Fibroblast of skin of scalp (primary cell): ENCODE results near the gene GRB7.
A peak's percentile ranks its signal among the peaks of the same experiment; 100 is the strongest.

Experiments
- DNase-seq: peaks from one replicate; pipeline ENCODE4 v3.0.0-alpha.2; 2013

The GRB7 gene

DNA sequence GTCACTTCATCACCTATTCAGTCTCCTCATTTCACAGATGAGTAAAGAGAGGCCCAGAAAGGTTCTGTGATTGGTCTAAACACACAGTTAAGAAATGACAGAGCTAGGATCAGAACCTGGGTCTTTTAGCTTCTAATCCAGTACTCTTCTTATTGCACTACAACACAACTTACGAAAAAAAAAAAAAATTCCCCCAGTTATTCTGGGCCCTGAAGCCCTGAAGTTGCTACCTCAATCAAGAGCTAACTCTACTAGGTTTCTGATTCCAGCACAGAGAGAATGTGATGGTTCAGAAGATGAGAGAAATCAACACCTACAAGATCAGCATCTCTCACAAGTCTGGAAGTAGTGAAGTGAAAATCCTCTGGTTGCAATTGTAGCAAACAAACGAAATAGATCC lies 37.3 kb downstream of the GRB7 start:
- DNase-seq, result no peak

DNA sequence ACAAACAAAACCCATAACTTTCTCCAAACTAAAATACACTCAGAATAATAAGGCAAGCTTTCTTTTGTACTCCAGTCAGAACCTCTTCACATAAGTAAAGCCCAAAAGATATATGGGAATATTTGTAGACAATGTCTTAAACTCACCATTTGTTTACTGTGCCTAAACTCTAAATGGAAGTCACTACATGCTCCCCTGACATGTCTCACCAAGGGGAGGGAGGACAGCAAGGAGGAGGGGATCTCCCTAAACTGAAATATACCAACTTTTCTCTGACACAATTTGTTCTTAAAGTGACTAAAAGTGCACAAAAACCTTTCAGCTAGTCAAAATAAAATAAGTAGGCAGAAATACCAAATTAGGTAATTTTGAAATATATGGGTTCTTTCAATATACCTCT lies 38.5 kb downstream of the GRB7 start:
- DNase-seq, result no peak

DNA sequence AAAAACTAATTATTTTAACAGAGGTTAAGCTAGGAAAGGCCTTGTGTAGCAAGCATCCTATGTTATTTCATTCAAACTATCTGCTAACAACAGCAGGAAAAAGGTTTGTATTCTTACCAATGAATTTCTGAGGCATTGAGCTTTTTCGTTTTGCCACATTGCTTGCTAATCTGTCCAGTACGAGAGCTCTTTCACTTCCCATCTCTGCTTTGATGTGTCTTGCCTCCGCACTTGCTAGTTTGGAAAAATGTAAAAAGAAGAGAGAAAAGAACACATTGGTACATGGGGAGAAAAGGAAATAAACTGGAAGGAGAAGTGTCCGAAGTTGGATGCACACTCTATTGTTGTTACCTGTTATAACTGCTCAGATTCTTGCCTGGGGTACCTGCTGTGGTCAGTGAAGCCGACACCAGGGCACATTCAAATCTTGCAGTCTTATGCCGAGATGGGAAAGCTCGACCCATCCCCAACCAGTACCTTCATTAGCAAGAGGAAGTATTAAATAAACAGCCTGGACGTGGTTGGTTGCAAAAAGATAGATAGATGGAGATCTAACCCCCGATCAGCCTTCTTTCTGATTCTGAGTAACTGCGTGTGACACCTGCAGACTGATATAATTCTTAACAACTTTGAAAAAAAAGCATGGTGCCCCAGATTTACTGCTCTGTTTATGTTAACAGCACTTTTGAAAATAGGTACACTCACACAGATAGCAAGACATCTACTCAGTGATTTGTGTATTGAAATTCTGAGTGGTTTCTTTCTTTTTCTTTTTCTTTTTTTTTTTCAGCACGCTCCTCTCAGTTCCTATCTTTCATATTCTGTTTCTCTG lies 40.0 kb downstream of the GRB7 start:
- no peak for DNase-seq

DNA sequence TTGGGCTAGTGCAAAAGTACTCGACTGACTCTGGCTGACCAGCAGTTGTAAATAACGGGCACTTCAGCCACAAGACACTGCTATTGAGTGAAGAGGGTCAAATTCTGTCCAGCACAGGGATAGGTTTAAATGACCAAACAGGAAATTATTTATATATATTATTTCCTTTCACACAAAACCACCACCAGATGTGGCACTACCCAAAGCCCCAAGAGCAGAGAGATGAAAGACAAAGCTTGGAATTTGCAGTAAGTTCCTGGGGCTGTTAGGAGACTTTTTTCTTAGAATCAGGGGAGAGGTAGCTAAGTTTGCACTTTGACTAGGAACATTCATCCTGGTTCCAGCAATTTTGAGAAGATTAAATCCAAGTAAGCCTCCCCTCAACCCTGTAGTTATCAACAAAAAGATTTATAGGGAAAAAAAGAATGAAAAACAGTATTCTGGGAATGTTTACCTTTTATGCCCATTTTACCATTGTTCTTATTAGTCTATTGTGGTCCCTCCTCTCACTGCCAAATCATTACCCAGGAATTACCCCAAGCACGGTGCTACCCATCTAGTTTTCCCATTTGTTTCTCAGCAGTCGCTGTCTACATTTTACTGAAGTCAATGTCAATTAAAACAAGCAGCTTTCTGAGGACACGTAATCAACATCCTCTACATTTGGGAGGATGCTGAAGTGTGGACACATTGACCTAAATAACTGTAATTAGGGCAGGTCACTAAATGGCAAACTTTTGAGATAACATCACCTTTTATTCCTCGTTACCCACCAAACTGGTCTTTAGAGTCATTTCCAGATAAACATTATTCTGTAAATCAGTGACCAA lies 43.5 kb downstream of the GRB7 start:
- no peak for DNase-seq

DNA sequence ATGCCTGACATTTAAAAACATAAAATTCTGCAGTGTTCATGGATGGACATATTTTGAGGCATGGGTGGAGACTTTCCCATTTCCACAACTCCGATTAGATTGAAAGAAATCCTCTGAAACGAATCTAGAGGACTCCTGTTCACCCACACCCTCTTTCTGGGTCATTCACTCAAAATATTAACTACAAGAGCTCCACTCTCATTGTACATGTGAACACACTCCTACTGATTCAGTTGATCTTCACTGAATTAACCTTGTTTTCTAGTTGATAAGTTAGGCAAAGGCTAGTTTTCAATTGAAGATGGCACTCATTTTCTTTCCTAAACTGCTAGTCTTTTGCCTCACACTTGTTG lies 44.1 kb downstream of the GRB7 start:
- DNase-seq, result no peak

DNA sequence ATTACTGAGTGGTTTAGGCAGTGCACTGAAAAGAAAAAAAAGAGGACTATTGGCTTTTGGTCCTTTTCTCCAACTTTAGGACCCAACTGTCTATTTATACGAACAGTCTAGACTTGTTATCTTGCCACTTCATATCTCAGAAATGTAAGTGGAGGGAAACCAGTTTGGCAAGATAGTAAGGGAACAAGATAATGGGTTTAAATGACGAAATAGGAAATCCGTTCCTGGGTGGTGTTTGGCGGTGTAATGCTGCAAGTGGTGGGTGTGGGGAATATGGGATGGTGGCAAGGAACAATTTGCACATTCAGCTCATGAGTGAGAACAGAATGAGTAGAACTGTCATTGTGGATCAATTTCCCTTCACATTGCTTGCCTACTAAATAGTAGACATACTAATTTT lies 44.7 kb downstream of the GRB7 start:
- peak; percentile 2 for DNase-seq

DNA sequence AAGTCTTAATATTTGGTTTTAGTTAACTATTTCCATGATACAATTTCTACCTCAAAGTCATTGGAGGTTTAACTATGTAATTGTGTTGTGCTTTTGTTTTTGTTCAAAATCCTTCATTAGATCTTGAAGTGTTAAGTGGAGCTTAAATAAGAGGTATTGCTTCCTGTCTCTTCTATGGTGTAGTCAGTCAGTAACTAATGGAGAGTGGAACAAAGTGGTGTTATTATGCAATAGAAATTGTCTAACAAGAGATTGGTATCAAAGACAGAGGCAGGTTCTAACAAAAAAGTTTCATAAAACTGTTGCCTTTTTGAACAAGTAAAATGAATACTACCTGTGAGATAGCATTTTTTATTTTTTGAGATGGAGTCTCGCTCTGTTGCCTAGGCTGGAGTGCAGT lies 45.2 kb downstream of the GRB7 start:
- DNase-seq, result no peak

DNA sequence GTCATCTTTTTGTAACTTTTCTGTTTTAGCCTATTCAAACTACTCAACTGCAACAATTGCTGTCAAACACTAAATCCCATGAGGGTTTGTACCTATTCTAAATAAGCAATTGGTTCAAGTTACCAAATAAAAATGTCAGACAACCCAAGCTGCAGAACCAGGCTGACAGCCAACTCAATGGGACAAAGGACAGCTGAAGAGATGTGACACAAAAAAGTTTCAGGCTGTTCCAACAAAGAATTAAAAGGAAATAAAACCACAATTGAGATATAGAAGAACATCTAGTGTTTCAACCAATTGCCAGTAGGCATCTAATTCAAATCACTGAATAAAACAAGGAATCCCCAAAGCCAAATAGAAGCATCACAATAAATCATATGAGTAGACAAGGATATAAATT lies 49.3 kb downstream of the GRB7 start:
- DNase-seq, result no peak

DNA sequence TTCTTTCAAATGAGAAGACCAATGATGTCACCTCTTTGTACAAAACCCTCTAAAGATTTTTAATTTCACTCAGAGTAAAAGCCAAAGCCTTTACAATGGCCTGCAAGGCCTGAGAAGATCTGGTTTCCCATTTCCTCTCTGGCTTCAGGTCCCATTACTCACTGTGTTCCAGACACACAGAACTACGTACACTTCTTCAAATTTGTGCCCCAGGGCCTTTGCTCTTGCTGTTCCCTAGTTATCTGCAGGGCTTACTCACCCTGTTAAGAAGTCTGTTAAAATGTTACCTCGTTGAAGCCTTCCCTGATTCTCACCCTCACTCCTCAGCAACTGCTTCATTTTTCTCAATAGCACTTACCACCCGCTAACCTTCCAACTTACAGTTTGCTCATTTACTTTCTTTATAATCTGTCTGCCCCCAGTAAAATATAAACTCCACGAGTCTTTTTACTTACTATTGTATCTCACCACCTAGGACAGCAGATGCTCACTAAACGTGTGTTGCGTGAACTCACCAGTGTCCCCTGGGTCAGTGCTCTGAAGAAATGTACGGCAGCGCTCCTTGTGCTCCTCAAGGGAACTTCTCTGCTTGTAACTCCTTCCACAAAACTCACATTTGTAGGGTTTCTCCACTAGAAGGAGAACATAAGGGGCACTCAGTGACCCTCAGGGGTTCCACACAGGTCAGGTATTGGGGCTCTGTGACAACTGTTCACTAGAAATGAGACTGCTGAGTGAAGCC lies 50.2 kb downstream of the GRB7 start:
- no peak for DNase-seq

DNA sequence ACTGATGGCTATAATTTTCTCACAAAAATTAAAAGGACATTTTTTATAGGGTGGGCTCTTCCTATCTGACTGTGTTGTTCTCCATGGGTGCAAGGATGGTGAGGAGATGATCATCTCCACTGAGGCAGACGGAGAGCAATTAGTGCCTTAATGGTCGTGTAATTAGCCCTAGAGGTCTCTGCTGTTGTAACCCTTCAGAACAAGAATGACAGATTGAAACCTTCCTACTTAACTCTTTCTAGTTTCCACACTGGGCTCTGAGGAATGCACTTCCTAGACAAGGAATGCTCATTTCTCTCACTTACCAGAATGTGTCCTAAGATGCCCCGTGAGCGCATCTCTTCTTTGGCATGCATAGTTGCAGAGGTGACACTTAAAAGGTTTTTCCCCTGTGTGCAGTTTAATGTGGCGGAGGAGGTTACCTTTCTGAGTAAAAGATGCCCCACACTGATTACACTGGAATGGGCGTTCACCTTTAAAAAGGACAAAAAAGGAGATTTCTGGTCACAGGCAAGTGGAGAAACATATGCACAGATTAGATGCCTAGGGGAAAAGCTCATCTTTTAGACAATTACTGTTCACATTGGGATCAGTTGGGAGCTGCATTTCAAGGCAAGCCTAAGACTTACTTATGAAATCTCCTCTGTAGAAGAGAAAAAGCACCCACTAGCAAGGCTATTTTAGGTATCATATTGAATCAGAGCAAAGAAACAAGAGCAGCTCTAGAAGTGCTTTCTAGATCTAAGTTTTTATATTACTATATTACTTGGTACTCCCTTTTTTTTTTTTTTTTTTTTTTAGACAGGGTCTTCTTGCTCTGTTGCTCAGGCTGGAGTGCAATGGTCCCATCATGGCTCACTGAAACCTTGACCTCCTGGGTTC lies 53.6 kb downstream of the GRB7 start:
- DNase-seq, result peak; percentile 2

DNA sequence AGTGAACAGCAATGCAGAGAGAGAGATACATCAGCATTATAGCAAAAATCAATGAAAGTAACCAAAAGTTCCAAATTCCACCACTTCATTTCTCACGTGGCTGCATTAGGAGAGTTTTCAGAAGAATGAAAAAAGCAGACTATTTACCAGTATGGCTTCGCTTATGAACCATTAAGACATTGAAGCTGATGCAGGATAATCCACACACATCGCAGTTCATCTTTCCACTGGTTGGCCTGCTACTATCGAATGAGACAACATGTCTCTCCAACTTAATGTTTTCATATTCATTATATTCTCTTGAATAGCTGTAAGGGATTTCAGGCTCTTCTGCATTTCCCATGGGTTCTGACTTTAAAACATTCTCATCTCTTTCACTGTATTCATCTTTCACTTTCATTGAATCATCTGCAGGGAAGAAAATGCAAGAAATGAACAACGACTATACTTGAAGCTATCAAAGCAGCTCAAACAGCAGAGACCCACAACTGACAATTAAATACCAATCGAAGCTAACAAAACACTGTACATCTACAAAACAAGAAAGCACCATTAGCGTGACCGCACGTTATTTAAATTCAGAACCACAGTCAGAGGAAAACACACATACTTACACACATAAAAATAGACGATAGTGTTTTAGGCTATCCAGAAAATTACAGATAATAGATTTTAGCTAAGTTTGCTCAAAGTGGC lies 54.9 kb downstream of the GRB7 start:
- DNase-seq, result no peak

DNA sequence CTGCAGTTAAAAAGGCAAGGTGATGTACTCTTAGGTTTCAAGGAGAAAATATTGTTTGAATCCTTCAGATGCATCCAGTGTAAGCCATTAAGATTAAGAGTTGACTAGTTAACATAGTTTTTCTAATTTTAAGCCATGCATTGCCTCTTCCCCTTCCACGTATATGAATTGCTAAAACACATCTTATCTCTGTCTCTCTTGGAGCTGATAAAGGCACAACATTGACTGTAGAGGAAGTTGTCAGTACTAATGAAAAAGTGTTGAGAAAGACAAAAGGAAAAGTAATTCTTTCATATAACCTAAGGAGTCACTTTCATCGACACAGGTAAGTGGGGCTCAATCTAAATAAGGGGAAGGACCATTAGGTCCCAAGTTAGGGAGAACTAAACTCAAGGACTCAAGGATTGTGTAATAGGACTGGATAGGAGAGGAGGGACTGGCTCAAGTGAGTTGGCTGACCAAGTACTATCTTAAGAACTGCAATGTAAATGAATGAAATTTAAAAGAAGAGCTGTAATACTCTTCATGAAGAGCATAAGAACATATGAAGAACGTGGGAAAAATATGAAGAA lies 55.6 kb downstream of the GRB7 start:
- no peak for DNase-seq

DNA sequence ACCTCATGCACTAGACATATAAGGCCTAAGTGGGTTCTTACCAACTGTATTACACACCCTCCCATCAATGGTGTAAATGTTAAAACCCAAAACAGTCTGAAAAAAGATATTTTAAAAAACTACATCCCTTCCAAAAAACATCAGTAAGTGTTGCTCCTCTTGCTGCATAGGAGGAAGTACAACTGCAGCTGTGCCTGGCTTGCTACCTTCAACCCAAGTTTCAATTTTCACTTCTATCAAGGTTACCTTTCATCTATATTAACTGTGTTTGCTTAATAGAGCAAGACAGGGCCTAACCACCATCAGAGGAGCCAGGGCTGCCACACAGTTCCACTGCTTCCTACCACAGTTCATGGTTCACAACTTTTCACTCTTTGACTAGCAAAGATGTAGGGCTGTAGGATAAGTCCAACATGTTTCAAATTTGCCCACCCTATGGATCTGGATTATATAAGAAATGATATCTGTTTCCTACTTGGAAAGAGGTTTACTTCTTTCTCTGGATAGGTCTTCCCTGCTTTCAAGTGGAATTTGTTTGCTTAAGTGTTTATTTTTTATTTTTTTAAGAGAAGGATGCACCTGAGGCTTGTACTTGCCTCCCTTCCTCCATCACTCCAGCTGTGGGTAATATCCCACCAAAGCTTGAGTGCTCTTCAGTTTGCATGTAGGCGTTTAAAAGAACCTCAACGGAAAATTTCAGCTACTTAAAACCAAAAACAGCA lies 56.7 kb downstream of the GRB7 start:
- DNase-seq, result no peak
